Hematopoietic multipotent progenitor cell treated with erythropoietin and hydrocortisone succinate and interleukin-3 and kit ligand, for 6 days (in vitro differentiated cells): Measurements from ENCODE around the gene DPYSL5.

Source experiments
- DNase-seq: peaks from one replicate; pipeline ENCODE4 v3.0.0-alpha.2; 2015

The DPYSL5 gene

GRCh38 chr2:26933431-26934334 lies 85.8 kb downstream of the DPYSL5 start:
- DNase-seq = no peak

- DNase-seq = no peak
Measured at GRCh38 chr2:26934335-26934724, 86.4 kb downstream of the DPYSL5 start.

- DNase-seq = no peak
Measured at GRCh38 chr2:26934985-26935384, 87.1 kb downstream of the DPYSL5 start.

DNA sequence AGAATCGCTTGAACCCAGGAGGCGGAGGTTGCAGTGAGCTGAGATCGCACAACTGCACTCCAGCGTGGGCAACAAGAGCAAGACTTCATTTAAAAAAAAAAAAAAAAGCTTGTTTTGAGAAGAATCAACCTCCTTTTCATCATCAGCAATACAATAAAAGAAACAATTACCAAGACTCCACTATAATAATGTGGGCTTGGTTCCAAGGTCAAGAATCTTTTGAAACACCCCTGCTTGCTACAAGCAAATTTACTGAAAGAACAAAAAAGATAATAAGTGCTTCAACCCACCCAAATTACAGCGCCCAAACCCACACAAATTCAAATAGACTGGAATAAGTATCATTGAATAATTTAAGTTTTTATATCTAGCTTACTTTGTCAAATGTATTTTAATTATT lies 88.9 kb downstream of the DPYSL5 start:
- no peak for DNase-seq

- peak; percentile 12 for DNase-seq
Measured at GRCh38 chr2:26938399-26939118, 90.6 kb downstream of the DPYSL5 start.

DNA sequence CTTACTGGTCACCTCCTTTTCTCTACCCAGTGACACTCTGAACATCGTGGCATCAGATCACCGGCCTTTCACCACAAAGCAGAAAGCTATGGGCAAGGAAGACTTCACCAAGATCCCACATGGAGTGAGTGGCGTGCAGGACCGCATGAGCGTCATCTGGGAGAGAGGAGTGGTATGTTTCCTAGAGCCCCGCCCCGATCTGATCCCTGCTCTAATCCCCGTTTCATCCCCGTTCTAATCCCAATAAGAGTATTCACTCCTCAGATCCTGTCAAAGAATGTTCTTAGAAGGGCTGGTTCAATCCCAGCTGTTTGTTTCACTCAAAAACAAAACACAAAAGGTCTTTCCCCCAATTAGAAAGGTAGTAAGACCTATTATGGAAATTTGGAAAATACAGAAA lies 92.1 kb downstream of the DPYSL5 start:
- no peak for DNase-seq

DNA sequence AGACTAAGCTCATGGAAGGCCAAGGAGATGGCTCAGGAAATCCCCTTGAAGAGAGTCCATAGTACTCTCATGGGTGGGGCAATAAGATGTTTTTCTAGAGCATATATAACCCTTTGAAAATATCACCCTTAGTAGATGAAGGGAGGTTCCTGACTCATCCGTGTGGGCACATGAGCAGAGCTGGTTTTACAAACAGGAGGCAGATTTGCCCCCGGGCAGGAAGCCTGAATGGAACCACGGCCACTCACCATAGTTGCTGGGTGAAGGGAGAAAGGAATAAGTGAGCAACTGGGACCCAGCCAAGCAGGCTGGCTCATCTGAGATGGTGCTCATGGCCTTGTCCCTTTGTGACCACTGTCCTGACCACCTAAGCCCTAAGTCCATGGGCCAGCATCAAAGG lies 93.6 kb downstream of the DPYSL5 start:
- no peak for DNase-seq

DNA sequence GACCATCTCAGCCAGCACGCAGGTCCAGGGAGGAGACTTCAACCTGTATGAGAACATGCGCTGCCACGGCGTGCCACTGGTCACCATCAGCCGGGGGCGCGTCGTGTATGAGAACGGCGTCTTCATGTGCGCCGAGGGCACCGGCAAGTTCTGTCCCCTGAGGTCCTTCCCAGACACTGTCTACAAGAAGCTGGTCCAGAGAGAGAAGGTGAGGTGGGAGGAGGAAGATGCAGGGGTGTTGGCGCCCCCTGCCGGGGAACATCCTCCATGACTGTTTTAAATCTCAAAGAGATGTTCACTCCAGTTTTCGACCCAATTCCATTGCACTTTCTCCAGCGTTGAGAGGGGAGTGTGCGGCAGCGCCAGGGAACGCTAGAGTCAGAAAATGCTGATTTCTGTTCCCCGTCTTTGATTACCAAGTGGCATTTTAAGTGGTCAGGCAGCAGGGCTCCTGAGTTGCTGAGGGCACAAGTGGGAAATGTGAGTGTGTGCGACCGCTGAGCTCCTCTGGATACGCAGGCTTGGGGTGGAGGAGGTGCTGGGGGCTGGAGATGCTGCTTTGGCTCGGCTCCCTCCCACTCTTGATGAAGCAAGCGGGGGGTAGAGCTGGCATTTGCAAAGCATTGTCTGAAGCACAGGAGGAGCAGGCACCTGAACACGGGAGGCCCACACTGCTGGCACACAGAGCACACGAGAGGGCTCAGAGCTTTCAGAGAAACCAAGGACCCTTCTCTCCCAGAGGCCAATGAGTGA lies 94.8 kb downstream of the DPYSL5 start:
- DNase-seq = peak; percentile 72

- no peak for DNase-seq
Measured at GRCh38 chr2:26945991-26946750, 98.2 kb downstream of the DPYSL5 start.

DNA sequence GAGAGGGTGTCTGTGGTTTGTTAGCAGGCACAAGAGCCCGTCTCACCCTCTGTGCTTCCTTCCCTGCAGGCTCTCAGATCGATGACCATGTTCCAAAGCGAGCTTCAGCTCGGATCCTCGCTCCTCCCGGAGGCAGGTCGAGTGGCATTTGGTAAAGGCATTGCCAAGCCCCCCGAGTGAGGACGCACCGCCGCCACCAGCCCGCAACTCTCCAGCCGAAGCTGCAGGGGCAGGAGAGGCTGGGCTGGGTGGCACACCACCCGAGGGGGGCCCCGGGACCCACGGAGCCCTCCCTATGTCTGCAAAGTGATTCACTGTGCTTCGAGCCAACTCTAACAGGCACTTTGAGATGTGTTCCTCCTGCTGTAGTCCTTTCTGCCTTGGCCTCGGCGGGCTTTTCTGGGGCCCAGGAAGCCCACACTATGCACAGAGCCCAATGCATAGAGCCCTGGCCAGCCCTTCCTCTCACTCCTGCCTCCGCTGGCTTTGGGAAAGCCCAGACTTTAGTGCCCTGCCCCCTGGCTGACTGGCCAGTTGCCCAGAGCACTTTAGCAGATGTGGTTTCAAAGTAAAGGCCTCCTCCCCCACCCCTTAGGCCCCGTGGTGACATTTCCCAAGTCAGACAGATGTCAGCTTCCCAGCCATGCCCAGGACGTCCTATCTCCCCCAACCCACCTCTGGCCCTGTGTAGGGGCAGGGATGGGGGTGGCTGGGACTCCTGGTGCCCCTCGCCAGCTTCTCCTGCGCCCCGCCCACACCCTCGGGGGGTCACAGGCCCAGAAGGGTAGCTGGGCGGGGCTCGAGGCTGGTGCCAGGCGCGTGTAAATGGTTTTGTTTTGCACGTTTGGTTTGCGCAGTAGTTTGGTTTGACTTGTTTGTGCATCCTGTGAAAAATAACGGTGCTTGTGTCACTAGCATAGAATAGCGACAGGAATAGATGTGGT lies 99.2 kb downstream of the DPYSL5 start:
- DNase-seq = peak; percentile 39

DNA sequence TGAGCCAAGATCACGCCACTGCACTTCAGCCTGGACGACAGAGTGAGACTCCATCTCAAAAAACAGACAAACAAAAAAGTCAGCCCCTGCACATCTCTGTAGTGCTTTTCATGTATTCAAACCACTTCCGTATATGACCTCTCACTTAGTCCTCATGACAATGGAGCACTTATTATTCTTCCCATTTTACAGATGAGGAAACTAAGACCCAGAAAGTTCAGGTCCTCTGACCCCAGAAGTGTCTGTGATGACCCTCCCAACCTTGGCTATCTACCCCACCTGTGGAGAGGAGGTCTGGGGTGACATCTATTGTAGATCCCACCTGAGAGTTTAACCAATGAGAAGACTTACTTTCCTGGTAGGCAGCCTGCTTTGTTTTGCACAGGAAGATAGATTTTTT lies 100.9 kb downstream of the DPYSL5 start:
- DNase-seq = no peak

DNA sequence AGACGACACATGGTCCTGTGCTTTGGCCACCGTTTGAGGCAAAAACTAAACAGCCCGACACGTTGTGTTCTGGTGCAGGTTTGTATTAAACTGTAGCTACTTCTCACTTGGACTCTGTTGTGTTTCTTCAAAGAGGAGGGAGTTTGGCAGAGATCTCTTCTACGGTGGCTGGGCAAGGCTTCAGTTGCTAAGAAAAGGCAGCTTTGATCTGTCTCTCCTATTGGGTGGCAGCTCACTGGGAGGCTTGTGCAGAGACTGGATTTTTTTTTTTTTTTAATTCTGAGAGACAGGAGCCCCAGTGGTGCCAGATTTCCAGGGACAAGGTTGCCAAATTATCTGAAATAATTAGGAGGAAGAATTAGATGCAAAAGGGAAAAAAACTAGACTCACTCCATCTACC lies 102.3 kb downstream of the DPYSL5 start:
- no peak for DNase-seq

DNA sequence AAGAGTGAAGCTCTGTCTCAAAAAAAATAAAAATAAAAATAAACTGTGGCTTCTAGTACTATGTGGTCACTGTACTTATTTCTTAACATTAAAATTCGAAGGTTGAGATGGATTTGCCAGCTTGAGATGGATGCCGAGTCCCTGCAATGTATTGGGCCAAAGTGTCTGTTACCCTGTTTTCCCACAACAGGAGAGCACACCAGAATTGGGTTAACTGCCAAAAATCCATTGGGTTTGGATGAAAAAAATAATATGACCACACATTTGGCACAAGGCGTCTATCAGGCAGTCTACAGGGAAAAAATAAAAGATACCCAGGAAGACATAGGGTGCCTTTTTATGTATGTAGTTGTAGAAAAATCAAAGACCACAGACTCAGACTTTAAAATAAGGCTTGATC lies 103.3 kb downstream of the DPYSL5 start:
- no peak for DNase-seq

GRCh38 chr2:26952374-26952773 lies 104.4 kb downstream of the DPYSL5 start:
- no peak for DNase-seq

DNA sequence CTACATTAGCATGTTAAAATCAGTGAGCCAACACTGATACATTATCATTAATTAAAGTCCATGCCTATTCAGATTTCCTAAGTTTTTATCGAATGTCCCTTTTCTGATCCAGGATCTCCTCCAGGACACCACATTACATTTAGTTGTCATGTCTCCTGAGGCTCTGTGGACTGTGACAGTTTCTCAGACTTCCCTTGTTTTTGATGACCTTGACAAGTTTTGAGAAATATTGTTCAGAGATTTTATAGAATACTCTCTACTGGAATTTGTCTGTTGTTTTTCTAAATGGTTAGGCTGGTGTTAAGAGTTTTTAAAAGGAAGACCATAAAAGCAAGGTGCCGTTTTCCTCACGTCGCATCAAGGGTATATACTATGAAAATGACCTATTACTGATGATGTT lies 106.2 kb downstream of the DPYSL5 start:
- no peak for DNase-seq

- DNase-seq = no peak
Measured at GRCh38 chr2:26957041-26957440, 109.1 kb downstream of the DPYSL5 start.

GRCh38 chr2:26957534-26957933 lies 109.6 kb downstream of the DPYSL5 start:
- no peak for DNase-seq

GRCh38 chr2:26959331-26959730 lies 111.4 kb downstream of the DPYSL5 start:
- no peak for DNase-seq

DNA sequence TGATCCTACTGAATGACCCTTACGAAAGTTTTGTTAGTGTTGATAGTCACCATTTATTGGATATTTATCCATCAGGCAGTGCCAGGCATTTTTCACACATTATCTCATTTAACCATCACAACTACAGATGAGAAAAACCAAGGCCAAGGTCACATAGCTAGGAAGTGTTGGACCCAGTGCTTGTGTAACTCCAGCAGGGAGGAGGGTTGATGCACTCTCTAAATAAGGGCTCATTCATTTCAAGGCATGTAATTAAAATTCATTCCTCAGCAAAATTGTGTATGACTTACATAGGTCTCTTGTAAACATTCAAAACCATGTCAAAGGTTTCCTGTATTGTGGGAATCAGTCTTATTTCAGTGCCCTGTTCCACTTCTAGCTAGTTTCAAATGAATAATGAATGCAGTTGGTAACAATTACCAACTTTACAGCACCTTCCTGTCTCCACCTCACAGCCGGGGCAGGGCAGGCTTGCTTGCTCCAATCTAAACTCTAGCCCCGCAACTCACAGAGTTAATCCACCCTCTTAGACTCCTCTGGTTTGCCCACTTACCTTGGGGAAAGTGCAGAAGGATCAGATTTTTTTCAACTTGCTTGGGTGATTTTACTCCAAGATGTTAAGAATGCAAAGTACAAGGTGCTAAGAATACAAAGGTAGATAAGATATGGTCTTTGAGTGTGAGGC lies 116.7 kb downstream of the DPYSL5 start:
- DNase-seq = no peak

GRCh38 chr2:26968001-26968400 lies 120.1 kb downstream of the DPYSL5 start:
- no peak for DNase-seq
